KMS-11 (cell line): ENCODE measurements around the gene ARHGAP24.
"Not testable (repeated sequence)": the region's sequence is repeated elsewhere in the genome, so short reads cannot be mapped to it uniquely, and the experiment has no call there.

Source experiments
- H2AFZ ChIP-seq: fragments of 200-600 bp; sonication (generic); 2 replicates; pipeline ENCODE4 v1.6.1; 2016; ENCODE audit warnings: antibody characterized with exemption, mixed run types, low read depth
- H3K27ac ChIP-seq: fragments of 200-600 bp; sonication (generic); 2 replicates; pipeline ENCODE4 v1.6.1; 2016; ENCODE audit warnings: mild to moderate bottlenecking, mixed run types
- H3K27me3 ChIP-seq: fragments of 200-600 bp; sonication (generic); 2 replicates; pipeline ENCODE4 v1.6.1; 2017; ENCODE audit warnings: mild to moderate bottlenecking, low read depth, mixed run types, moderate library complexity; ENCODE audit not compliant: insufficient read depth
- H3K36me3 ChIP-seq: fragments of 200-600 bp; sonication (generic); 2 replicates; pipeline ENCODE4 v1.6.1; 2017; ENCODE audit warnings: mild to moderate bottlenecking, mixed run types; ENCODE audit not compliant: insufficient read depth
- H3K4me1 ChIP-seq: fragments of 200-600 bp; sonication (generic); 2 replicates; pipeline ENCODE4 v1.6.1; 2016; ENCODE audit warnings: mild to moderate bottlenecking, low read depth, mixed run types; ENCODE audit not compliant: poor library complexity, severe bottlenecking
- H3K4me2 ChIP-seq: fragments of 200-600 bp; sonication (generic); 2 replicates; pipeline ENCODE4 v1.7.0; 2016; ENCODE audit warnings: mild to moderate bottlenecking, mixed run types
- H3K4me3 ChIP-seq: fragments of 200-600 bp; sonication (generic); IDR thresholded peaks from 2 replicates; pipeline ENCODE4 v1.6.1; 2017; ENCODE audit warnings: low read depth, low read length, mixed read lengths; ENCODE audit not compliant: insufficient read depth
- H3K79me2 ChIP-seq: fragments of 200-600 bp; sonication (generic); 2 replicates; pipeline ENCODE4 v1.6.1; 2016; ENCODE audit warnings: low read depth, mixed run types; ENCODE audit not compliant: insufficient read depth
- H3K9ac ChIP-seq: fragments of 200-600 bp; sonication (generic); 2 replicates; pipeline ENCODE4 v1.6.1; 2016; ENCODE audit warnings: mild to moderate bottlenecking, mixed run types
- H4K20me1 ChIP-seq: fragments of 200-600 bp; sonication (generic); 2 replicates; pipeline ENCODE4 v1.6.1; 2016; ENCODE audit warnings: mild to moderate bottlenecking, mixed run types; ENCODE audit not compliant: insufficient read depth
- TF ChIP-seq, protein P1 (sequence below): fragments of 200-600 bp; sonication (generic); conservative IDR thresholded peaks from 2 replicates; pipeline ENCODE4 v1.6.1; 2017; ENCODE audit warnings: low read depth, mild to moderate bottlenecking, antibody characterized with exemption, low read length, moderate library complexity, mixed read lengths

The ARHGAP24 gene

DNA sequence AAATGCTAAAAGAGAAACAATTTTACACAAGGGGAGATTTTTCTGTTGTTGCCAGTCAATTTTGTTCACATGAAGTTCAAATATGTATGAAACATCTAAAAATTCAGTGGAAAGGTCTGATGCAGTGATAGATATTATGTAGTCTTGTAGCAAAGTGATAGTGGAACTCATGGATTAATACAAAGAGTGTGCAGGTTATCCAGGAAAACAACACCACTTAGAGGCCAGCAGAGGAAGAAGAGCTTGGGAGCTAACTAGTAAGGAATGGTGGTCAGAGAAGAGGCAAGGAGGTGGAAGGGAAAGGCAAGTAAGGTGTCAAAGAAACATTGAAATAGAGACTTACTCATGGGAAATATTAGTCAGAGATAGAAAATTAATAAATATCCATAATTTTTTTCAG is 489.3 kb downstream of the ARHGAP24 start:
- TF ChIP-seq, protein P1, sequence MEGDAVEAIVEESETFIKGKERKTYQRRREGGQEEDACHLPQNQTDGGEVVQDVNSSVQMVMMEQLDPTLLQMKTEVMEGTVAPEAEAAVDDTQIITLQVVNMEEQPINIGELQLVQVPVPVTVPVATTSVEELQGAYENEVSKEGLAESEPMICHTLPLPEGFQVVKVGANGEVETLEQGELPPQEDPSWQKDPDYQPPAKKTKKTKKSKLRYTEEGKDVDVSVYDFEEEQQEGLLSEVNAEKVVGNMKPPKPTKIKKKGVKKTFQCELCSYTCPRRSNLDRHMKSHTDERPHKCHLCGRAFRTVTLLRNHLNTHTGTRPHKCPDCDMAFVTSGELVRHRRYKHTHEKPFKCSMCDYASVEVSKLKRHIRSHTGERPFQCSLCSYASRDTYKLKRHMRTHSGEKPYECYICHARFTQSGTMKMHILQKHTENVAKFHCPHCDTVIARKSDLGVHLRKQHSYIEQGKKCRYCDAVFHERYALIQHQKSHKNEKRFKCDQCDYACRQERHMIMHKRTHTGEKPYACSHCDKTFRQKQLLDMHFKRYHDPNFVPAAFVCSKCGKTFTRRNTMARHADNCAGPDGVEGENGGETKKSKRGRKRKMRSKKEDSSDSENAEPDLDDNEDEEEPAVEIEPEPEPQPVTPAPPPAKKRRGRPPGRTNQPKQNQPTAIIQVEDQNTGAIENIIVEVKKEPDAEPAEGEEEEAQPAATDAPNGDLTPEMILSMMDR: no peak

DNA sequence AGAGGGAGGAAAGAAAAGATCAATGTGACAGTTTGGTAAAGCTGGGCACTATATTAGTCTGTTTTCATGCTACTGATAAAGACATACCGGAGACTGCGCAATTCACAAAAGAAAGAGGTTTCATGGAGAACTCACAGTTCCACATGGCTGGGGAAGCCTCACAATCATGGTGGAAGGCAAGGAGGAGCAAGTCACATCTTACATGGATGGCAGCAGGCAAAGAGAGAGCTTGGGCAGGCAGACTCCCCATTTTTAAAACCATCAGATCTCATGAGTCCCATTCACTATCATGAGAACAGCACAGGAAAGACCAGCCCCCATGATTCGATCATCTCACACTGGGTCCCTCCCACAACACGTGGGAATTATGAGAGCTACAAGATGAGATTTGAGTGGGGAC is 490.1 kb downstream of the ARHGAP24 start:
- not testable (repeated sequence) for H3K4me1 ChIP-seq, H3K79me2 ChIP-seq, H3K27me3 ChIP-seq, H3K36me3 ChIP-seq, H4K20me1 ChIP-seq, H3K27ac ChIP-seq, H3K4me2 ChIP-seq, H3K9ac ChIP-seq, H3K4me3 ChIP-seq, H2AFZ ChIP-seq

More for the DNA sequence above, 489.3 kb downstream of the ARHGAP24 start:
- Histone ChIP-seq H3K4me1 (peaks cover 4% of the 10 kb centered on the region), H3K27me3 (no peaks in the 10 kb centered on the region), H3K9ac (no peak overlapping the region), H3K36me3 (no peaks in the 10 kb centered on the region), H4K20me1 (no peaks in the 10 kb centered on the region), H3K4me2 (no peak overlapping the region), H3K79me2 (no peaks in the 10 kb centered on the region), H3K4me3 (no peak overlapping the region), H2AFZ (no peak overlapping the region), H3K27ac (no peak overlapping the region)

DNA sequence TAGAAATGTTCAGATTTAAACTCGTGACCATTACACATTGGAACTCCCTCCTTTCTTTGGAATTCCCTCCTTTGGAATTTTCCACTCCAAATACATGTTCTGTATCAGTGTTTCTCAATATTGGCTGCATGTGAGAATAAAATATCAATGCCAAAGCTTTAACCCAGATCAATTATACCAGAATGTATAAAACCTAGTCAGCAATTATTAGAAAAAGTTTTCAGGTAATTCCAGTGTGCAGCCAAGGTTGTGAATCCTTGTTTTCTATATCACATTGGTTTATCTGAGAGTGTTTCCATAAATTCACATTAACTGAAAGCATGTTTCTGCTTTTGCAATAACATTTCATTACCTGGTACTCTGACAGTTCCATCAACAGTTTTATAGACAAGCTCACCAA is 490.6 kb downstream of the ARHGAP24 start:
- Histone ChIP-seq H3K27me3 (no peaks in the 10 kb centered on the region), H3K27ac (no peak overlapping the region), H3K79me2 (no peaks in the 10 kb centered on the region), H3K4me1 (peaks cover 4% of the 10 kb centered on the region), H3K4me3 (no peak overlapping the region), H3K4me2 (no peak overlapping the region), H3K9ac (no peak overlapping the region), H3K36me3 (no peaks in the 10 kb centered on the region), H2AFZ (no peak overlapping the region), H4K20me1 (no peaks in the 10 kb centered on the region)
- TF ChIP-seq, protein P1: no peak

DNA sequence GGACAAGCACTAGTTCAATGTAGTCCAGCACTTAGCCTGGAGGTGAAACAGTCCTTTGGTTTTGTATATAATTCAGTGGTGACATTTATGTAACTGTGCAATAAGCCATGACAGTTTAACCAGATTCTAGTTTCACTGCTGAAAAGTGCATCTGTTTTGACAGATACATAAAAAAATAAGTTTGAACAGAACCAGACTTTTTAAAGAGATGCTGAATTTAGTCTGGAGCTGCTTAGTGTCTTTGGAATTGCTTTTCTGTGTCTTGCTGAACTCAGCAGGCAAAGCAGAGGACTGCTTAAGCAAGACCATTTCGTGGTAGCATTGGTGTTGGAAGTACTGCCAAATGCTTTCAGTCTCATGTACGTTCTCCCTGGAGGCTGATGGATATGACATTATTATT is 491.4 kb downstream of the ARHGAP24 start:
- no peak overlapping the region for H3K9ac ChIP-seq
- no peak overlapping the region for H3K4me3 ChIP-seq
- no peaks in the 10 kb centered on the region for H3K79me2 ChIP-seq
- H3K4me2 ChIP-seq: no peak overlapping the region
- TF ChIP-seq, protein P1: no peak
- no peaks in the 10 kb centered on the region for H3K36me3 ChIP-seq
- no peaks in the 10 kb centered on the region for H3K27me3 ChIP-seq
- no peaks in the 10 kb centered on the region for H4K20me1 ChIP-seq
- no peak overlapping the region for H2AFZ ChIP-seq
- no peak overlapping the region for H3K27ac ChIP-seq
- H3K4me1 ChIP-seq: peaks cover 4% of the 10 kb centered on the region

DNA sequence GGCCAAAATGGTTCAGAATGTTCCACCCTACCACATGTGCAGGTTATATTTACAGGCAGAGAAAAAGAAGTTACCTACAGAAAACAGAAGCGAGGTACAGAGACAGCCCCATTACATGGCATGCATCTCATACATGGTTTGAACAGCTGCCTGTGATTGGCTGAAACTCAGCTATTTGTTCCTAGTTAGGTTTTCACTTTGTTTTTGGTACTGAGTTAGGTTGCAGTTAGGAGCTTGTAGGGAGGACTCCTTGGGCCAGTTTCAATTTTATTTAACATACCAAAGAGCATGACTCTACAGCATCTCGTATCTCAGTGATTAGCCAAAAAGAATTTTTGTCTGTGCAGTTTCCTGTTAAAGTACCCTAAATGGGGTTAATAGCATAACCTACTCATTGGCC is 492.9 kb downstream of the ARHGAP24 start:
- Histone ChIP-seq H3K27ac (no peak overlapping the region), H2AFZ (no peak overlapping the region), H3K4me1 (peaks cover 4% of the 10 kb centered on the region), H3K9ac (no peak overlapping the region), H3K79me2 (no peaks in the 10 kb centered on the region), H3K27me3 (no peaks in the 10 kb centered on the region), H3K4me2 (no peak overlapping the region), H3K4me3 (no peak overlapping the region), H4K20me1 (no peaks in the 10 kb centered on the region), H3K36me3 (no peaks in the 10 kb centered on the region)
- TF ChIP-seq, protein P1: no peak
